ENCODE measurements around the gene CADPS2. TPM values are rescaled to one million over a fixed set of nuclear protein-coding genes. Genes with fewer than 3 reads are reported as not detected.
A peak's percentile ranks its signal among the peaks of the same experiment; 100 is the strongest.
"Not testable (repeated sequence)": the region's sequence is repeated elsewhere in the genome, so short reads cannot be mapped to it uniquely, and the experiment has no call there.

CADPS2 gene
- total RNA-seq, 1 donor from 2014 or later = 4.3 TPM

- Mint-ChIP-seq H3K27me3 (peaks cover 55% of the 10 kb centered on the region), H3K4me3 (ENCODE audit: low read depth) (no peak overlapping the region), H3K4me1 (ENCODE audit: low read depth) (no peaks in the 10 kb centered on the region), H3K36me3 (ENCODE audit: insufficient read depth) (no peaks in the 10 kb centered on the region), H3K9me3 (ENCODE audit: low read depth) (peaks cover 11% of the 10 kb centered on the region), H3K27ac (no peak overlapping the region)
- no peak for TF ChIP-seq CTCF (IDR thresholded peaks at IDR 0.05; ENCODE audit: unreplicated experiment)
- DNase-seq (ENCODE audit: low spot score, unreplicated experiment) = no peak
These were observed 595.8 kb downstream of the CADPS2 start for GRCh38 chr7:122290476-122290875.

DNA sequence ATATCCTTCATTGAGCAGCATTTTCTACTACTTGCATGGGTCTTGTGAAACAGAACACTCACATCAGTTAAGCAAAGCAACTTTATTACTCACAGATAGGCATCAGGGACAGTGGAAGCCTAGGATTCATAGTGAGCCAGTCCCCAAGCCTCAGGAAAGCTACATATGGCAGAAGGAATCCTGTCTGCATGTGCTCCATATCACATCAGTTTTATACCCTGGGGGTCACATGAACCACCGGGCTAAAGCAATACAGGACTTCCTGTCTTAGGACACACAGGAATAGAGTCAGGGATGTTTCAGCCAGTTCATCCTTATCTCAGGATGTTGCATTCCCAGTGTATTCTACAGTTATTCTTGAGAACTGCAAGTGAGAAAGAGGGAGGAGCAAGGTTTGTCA lies 596.8 kb downstream of the CADPS2 start:
- no peaks in the 10 kb centered on the region for H3K4me1 Mint-ChIP-seq (ENCODE audit: low read depth)
- H3K36me3 Mint-ChIP-seq (ENCODE audit: insufficient read depth) = no peaks in the 10 kb centered on the region
- H3K4me3 Mint-ChIP-seq (ENCODE audit: low read depth) = no peak overlapping the region
- H3K27ac Mint-ChIP-seq = no peak overlapping the region
- H3K27me3 Mint-ChIP-seq = peaks cover 48% of the 10 kb centered on the region
- TF ChIP-seq CTCF (IDR thresholded peaks at IDR 0.05; ENCODE audit: unreplicated experiment) = no peak
- peaks cover 11% of the 10 kb centered on the region for H3K9me3 Mint-ChIP-seq (ENCODE audit: low read depth)
- DNase-seq (ENCODE audit: low spot score, unreplicated experiment) = no peak

- not testable (repeated sequence) for H3K36me3 Mint-ChIP-seq (ENCODE audit: insufficient read depth); H3K9me3 Mint-ChIP-seq (ENCODE audit: low read depth); DNase-seq (ENCODE audit: low spot score, unreplicated experiment); H3K4me1 Mint-ChIP-seq (ENCODE audit: low read depth)
- peak overlapping the region; percentile 96 for H3K27ac Mint-ChIP-seq
- peak overlapping the region; percentile 79 for H3K4me3 Mint-ChIP-seq (ENCODE audit: low read depth)
- peaks cover 23% of the 10 kb centered on the region for H3K27me3 Mint-ChIP-seq
These were observed 601.7 kb downstream of the CADPS2 start for GRCh38 chr7:122284608-122285007.

DNA sequence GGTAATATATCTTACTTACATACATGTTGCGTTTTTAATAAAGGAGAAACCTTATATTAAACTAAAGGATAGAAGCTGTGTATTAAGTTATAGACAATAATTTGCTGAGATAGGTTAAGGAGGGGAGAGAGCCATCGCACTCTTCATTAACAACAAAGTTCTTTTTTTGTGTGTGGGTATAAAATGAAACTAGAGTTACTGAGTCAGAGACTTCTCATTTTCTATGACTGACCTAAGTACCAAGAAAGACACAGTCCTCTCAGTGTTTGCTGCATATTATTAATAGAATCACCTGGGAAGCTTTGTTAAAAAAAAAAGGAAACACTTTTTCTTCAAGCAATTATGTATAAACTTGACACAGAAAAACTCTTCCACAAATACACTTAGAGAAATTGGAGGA lies 613.1 kb downstream of the CADPS2 start:
- Mint-ChIP-seq H3K4me3 (ENCODE audit: low read depth) (no peak overlapping the region), H3K27ac (no peak overlapping the region), H3K9me3 (ENCODE audit: low read depth) (peaks cover 7% of the 10 kb centered on the region), H3K36me3 (ENCODE audit: insufficient read depth) (no peaks in the 10 kb centered on the region), H3K4me1 (ENCODE audit: low read depth) (no peaks in the 10 kb centered on the region), H3K27me3 (no peaks in the 10 kb centered on the region)
- TF ChIP-seq CTCF (IDR thresholded peaks at IDR 0.05; ENCODE audit: unreplicated experiment) = no peak
- no peak for DNase-seq (ENCODE audit: low spot score, unreplicated experiment)

GRCh38 chr7:122269241-122269640 lies 617.0 kb downstream of the CADPS2 start:
- Mint-ChIP-seq H3K27me3 (no peaks in the 10 kb centered on the region), H3K27ac (no peak overlapping the region), H3K4me3 (ENCODE audit: low read depth) (no peak overlapping the region), H3K9me3 (ENCODE audit: low read depth) (no peaks in the 10 kb centered on the region), H3K36me3 (ENCODE audit: insufficient read depth) (no peaks in the 10 kb centered on the region), H3K4me1 (ENCODE audit: low read depth) (no peaks in the 10 kb centered on the region)
- no peak for DNase-seq (ENCODE audit: low spot score, unreplicated experiment)
- TF ChIP-seq CTCF (IDR thresholded peaks at IDR 0.05; ENCODE audit: unreplicated experiment) = no peak

Other genes starting within 250 kb of the CADPS2 start
- not detected in 2 replicates for gene RNF133, start 187.3 kb downstream of the CADPS2 start, total RNA-seq
- 0.26 and 0.40 TPM in 2 replicates for gene RNF148, start 183.5 kb downstream of the CADPS2 start, total RNA-seq
- gene TAS2R16, start 109.2 kb upstream of the CADPS2 start, total RNA-seq = not detected in 2 replicates

All from progenitor cell of endocrine pancreas (in vitro differentiated cells).